AG04450 (cell line): Measurements from ENCODE around the gene MAP2K6. TPM values are rescaled to one million over a fixed set of nuclear protein-coding genes. Genes with fewer than 3 reads are reported as not detected.

Source experiments
- CTCF ChIA-PET: fragments of 300-600, 350-600 bp; formaldehyde crosslinking; extraction: SDS; loops from one replicate; lab custom pipeline; 2022; ENCODE audit warnings: antibody characterized with exemption, inconsistent platforms; lab: Charles Lee
- POLR2A ChIA-PET: fragments of 350-600 bp; formaldehyde crosslinking; extraction: SDS; loops from one replicate; lab custom pipeline; 2021; ENCODE audit warnings: antibody characterized with exemption, inconsistent platforms; lab: Yijun Ruan, JAX
- DNase-seq: peaks from one replicate; pipeline ENCODE4 v3.0.0-alpha.2; 2011; ENCODE audit warnings: low read depth, low spot score
- H3K27ac ChIP-seq: one replicate; pipeline ENCODE4 v1.5.1; 2012; ENCODE audit warnings: low read depth, low read length, control low read depth
- H3K27me3 ChIP-seq: one replicate; pipeline ENCODE4 v1.6.0; 2012; ENCODE audit warnings: low read length; ENCODE audit not compliant: control insufficient read depth, insufficient read depth
- H3K4me3 ChIP-seq: 2 replicates; pipeline ENCODE4 v1.5.1; 2011; ENCODE audit warnings: mild to moderate bottlenecking, low read depth, low read length, control low read depth
- H3K9me3 ChIP-seq: 2 replicates; pipeline ENCODE4 v1.5.1; 2012; ENCODE audit warnings: low read length; ENCODE audit not compliant: control insufficient read depth, insufficient read depth
- polyA plus RNA-seq: library from polyadenylated mRNA; depleted of rRNA; stranded (reverse); fragments of >200 nt; gene quantifications from 2 replicates; pipeline ENCODE4 v1.2.3, GENCODE V29; 2011
- TF ChIP-seq, protein P1 (sequence below): IDR thresholded peaks from 2 replicates; pipeline ENCODE4 v1.5.1; 2011; ENCODE audit warnings: low read depth, low read length, control low read depth, inconsistent platforms

Gene MAP2K6
- polyA plus RNA-seq, 1 experiment: 10.9 TPM

GRCh38 chr17:69388822-69389442 lies 25.6 kb upstream of the MAP2K6 start:
- Histone ChIP-seq H3K9me3 (no peaks in the 10 kb centered on the region), H3K27me3 (peaks cover 4% of the 10 kb centered on the region), H3K27ac (no peak overlapping the region), H3K4me3 (no peak overlapping the region)
- POLR2A ChIA-PET: no interaction called here
- DNase-seq: no peak
- TF ChIP-seq, protein P1, sequence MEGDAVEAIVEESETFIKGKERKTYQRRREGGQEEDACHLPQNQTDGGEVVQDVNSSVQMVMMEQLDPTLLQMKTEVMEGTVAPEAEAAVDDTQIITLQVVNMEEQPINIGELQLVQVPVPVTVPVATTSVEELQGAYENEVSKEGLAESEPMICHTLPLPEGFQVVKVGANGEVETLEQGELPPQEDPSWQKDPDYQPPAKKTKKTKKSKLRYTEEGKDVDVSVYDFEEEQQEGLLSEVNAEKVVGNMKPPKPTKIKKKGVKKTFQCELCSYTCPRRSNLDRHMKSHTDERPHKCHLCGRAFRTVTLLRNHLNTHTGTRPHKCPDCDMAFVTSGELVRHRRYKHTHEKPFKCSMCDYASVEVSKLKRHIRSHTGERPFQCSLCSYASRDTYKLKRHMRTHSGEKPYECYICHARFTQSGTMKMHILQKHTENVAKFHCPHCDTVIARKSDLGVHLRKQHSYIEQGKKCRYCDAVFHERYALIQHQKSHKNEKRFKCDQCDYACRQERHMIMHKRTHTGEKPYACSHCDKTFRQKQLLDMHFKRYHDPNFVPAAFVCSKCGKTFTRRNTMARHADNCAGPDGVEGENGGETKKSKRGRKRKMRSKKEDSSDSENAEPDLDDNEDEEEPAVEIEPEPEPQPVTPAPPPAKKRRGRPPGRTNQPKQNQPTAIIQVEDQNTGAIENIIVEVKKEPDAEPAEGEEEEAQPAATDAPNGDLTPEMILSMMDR: no peak
- CTCF ChIA-PET: no interaction called here

GRCh38 chr17:69390795-69391501 lies 23.5 kb upstream of the MAP2K6 start:
- H3K4me3 ChIP-seq: no peak overlapping the region

GRCh38 chr17:69401251-69401650 lies 13.2 kb upstream of the MAP2K6 start:
- POLR2A ChIA-PET: no interaction called here
- DNase-seq: no peak

More at GRCh38 chr17:69390795-69391501, 23.5 kb upstream of the MAP2K6 start:
- TF ChIP-seq, protein P1: no peak
- Histone ChIP-seq H3K27ac (no peak overlapping the region), H3K9me3 (no peaks in the 10 kb centered on the region), H3K27me3 (peaks cover 4% of the 10 kb centered on the region)
- ChIA-PET CTCF (no interaction called here), POLR2A (no interaction called here)
- no peak for DNase-seq

DNA sequence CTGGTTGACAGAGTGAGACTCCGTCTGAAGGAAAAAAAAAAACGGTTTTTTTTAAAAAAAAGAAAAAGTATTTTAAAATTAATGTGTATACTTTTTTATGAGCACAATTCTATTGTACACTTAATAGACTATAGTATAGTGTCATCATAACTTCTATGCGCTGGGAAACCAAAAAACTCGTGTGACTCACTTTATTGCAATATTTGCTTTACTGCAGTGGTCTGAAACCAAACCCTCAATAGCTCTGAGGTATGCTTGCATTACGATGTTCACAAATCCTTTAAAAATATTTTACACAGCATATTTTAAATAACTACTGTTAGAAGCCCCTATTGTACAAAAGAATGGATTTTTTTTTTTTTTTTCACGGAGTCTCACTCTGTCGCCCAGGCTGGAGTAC lies 12.4 kb upstream of the MAP2K6 start:
- H3K9me3 ChIP-seq: peaks cover 5% of the 10 kb centered on the region
- ChIA-PET CTCF (no interaction called here), POLR2A (no interaction called here)
- TF ChIP-seq, protein P1: no peak
- H3K4me3 ChIP-seq: no peak overlapping the region
- DNase-seq: no peak
- H3K27me3 ChIP-seq: no peaks in the 10 kb centered on the region
- no peak overlapping the region for H3K27ac ChIP-seq

More at GRCh38 chr17:69401251-69401650, 13.2 kb upstream of the MAP2K6 start:
- H3K4me3 ChIP-seq: no peak overlapping the region
- TF ChIP-seq, protein P1: no peak
- H3K27me3 ChIP-seq: no peaks in the 10 kb centered on the region
- H3K9me3 ChIP-seq: peaks cover 5% of the 10 kb centered on the region
- H3K27ac ChIP-seq: no peak overlapping the region
- CTCF ChIA-PET: no interaction called here

GRCh38 chr17:69404399-69404798 lies 10.1 kb upstream of the MAP2K6 start:
- ChIA-PET POLR2A (no interaction called here), CTCF (interaction anchor here (0.5 to 1.1 kb wide), 3 partner anchors 10 to 56 kb away, joined by 4 to 5 read pairs (median 4); no protein-coding TSS in a partner anchor)
- TF ChIP-seq, protein P1: no peak
- H3K4me3 ChIP-seq: no peak overlapping the region
- H3K27ac ChIP-seq: no peak overlapping the region
- peaks cover 5% of the 10 kb centered on the region for H3K9me3 ChIP-seq
- no peaks in the 10 kb centered on the region for H3K27me3 ChIP-seq
- no peak for DNase-seq
